Testis (tissue), 2 donors: ENCODE data around the gene COPB2.

Source experiments
- CTCF ChIP-seq, 3 experiments: fragments of 450-650 bp in 2 of 3; fragments of 200-600 bp in 1 of 3; sonication (generic) in 1 of 3; IDR thresholded peaks; one replicate each; pipeline ENCODE4 v1.5.1; 2016 to 2019; ENCODE audit warnings: antibody characterized with exemption in 3 of 3, mild to moderate bottlenecking in 2 of 3, moderate library complexity in 1 of 3
- POLR2A ChIP-seq: fragments of 450-650 bp; IDR thresholded peaks from one replicate; pipeline ENCODE4 v1.6.1; 2017; ENCODE audit warnings: antibody characterized with exemption, mild to moderate bottlenecking, moderate library complexity

GRCh38 chr3:139319428-139320402 lies 69.7 kb downstream of the COPB2 start:
- TF ChIP-seq POLR2A = no peak
- TF ChIP-seq CTCF (IDR thresholded peaks at IDR 0.05) = no peak
